ENCODE results near the gene AGBL4.
A peak's percentile ranks its signal among the peaks of the same experiment; 100 is the strongest.

Gene AGBL4

GRCh38 chr1:48704736-48705135 is 1319.0 kb downstream of the AGBL4 start:
- DNase-seq, result no peak

- DNase-seq, result no peak
Measured at GRCh38 chr1:48701445-48701844, 1322.3 kb downstream of the AGBL4 start.

GRCh38 chr1:48697066-48697707 is 1326.6 kb downstream of the AGBL4 start:
- DNase-seq, result peak; percentile 70

GRCh38 chr1:48695161-48695560 is 1328.6 kb downstream of the AGBL4 start:
- DNase-seq, result no peak

DNA sequence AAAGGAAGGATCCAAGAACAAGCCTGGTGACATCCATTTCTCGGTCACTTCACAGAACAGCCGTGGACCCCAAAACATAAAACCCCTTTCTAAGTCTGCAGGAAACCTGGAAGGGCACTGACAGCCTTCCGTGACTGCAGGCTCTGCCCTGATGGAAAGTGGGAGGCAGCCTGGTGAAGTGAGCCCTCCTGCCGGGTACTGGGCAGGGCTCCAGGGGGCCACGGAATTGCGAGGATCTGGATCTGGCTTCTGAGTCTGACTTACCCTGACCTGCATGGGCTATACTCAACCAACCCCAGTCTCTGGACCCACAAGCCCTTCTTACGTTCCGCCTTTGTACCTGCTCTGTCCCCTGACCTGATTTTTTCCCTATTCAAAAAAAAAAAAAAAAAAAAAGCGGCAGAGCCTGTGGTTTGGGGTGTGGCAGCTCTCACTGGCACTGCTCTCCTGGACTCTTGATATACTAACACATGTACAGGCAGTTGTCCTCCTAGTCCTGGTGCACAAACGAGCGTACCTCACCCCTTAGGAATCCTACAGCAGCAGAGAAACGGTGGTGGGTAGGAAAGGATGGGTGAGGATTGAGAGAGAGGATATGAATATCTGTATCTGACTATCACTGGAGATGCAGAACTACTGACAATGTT is 1330.0 kb downstream of the AGBL4 start:
- no peak for DNase-seq

GRCh38 chr1:48693180-48693579 is 1330.6 kb downstream of the AGBL4 start:
- no peak for DNase-seq

DNA sequence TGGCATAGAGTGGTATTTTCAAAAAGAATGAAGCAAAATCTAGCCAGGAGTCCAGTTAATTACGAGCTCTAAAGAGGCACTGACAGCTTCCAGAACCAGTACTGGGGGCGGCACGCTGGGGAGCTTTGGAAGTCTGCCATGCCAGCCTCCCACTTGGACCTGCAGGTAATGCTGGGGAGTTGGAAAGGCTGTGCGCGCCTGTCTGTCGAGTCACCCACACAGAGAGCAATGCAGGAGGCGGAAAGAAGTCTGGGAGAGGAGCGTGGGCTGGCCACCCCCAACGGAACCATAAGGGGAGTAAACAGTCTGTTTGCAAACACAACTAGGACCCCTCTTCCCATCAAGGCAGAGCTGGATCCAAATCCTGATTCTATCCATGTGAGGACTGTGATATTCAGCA is 1331.5 kb downstream of the AGBL4 start:
- DNase-seq, result no peak

DNA sequence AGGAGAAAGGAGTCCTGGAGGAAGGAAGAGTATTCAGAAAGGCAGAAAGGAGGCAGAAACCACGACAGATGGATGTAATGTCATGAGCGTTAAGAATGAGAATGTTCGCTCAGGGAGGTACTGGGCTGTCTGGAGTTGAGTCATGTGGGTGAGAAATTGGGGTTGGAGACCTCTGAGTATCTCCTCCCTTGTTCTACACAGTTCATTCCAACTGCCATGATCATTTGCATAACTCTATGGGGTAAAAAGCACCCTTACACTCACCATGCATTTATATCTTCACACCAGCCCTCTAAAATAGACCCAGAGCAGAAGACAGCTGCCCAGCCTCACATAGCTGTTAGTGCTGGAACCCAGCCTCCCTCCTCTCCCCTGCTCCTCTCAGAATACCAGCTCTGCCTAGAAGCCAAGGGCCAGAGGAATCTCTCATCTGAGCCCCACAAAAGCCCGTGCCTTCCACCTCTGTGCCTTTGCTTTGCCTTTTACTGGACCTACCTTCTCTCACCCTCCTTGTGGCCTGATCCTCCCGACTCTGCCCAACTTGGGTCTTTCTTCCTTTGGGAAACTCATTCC is 1332.2 kb downstream of the AGBL4 start:
- no peak for DNase-seq

DNA sequence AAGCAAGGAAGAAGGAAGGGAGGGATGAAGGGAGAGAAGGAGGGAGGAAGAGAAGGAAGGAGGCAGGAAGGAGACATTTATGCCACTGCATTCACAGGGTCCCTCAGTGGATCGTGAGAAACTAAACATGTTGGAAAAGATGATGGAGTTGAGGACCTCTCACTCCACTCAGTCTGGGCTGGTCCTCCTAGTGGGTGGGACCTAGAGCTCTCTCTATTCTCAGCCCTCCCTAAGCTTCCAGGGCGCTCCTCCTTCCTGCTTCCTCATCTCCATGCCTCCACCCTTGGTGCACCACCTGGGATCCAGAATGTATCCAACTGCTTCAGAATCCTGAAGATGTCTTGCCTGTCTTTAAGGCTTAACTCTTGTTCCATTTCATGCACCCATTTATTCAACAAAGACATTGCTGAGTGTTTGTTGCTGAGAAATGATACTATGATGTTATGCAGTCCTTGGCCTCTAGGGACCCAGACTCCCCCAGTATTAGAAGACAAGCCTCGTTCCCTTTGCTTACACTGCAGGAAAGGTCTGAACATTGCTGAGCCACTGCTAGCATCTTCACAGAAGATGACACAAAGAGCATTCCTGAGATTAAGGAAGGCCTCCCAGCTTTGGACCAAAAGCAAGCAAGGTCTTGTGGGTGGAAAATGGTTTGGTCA is 1335.5 kb downstream of the AGBL4 start:
- no peak for DNase-seq

DNA sequence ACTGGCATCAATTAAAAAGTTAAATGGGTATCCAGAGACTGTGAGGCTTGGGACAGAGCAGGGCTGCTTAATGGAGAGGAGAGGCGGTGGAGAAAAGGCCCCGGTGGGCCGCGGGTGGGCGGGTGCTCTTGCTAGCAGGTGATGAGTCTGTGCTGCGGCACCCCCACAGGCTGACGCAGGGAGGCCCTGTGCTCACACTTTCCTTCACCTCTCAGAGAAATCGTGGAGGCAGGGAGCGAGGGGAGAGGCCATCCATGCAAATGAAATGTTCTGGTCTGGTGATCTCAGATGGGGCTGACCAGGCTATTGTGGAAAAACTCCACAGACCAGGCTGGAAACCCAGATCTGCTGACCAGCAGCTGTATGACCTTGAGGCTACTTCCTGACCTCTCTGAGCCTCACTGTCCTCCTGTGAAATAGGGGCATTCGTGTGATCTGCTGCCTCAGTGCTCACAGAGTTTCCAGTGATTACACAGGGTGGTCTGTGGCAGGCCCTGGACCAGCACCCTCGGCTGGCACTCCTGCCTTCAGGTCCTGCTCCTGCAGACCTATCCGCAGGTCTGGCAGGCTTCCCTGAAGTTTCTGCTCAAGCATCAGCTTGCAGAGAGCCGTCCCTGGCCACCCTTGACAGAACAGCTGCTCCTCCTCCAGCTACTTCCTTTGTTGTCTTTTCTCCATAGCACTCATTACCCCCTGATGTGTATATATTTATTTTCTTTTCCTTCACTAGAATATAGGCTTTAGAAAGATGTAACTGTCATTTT is 1336.3 kb downstream of the AGBL4 start:
- no peak for DNase-seq

- no peak for DNase-seq
Measured at GRCh38 chr1:48686159-48686558, 1337.6 kb downstream of the AGBL4 start.

GRCh38 chr1:48684381-48684780 is 1339.4 kb downstream of the AGBL4 start:
- DNase-seq, result no peak

DNA sequence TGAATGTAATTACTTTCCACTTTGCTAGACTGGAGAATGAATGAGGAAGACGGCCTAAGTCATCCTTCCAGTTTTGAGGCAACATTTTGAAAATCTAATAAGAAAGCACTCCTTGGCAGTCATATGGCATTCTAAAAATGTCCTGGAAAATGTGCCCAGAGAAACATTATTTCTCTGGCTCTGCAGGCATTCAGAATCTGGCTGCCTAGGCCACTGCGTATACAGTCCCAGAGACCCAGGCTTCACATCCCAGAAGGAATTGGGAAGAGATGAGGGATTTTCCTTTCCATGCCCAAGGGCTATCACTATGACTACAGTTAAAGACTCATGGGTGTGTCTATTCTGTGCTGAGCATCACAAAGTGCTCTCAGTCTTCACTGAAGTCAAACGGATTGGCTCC is 1339.9 kb downstream of the AGBL4 start:
- DNase-seq, result no peak

GRCh38 chr1:48681476-48682305 is 1342.1 kb downstream of the AGBL4 start:
- no peak for DNase-seq

- no peak for DNase-seq
Measured at GRCh38 chr1:48680411-48681035, 1343.2 kb downstream of the AGBL4 start.

DNA sequence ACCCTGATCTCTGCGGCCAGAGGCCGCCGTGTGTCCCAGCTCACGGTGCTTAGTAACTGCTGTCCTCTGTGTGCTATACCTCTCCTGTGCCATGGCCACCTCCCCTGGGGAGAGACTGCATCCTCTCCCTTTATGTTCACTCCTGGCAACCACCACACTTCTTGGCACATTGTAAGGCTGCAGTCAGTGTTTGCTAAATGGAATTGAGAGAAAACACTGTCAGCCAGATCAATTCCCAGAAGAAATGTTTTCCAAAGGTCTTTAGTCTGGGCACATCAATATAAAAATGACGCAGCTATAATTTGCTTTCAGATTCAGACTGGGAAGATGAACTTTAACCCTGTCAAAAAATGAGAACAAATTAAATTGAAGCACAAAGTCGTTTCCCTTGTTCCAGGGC is 1343.9 kb downstream of the AGBL4 start:
- DNase-seq, result no peak

DNA sequence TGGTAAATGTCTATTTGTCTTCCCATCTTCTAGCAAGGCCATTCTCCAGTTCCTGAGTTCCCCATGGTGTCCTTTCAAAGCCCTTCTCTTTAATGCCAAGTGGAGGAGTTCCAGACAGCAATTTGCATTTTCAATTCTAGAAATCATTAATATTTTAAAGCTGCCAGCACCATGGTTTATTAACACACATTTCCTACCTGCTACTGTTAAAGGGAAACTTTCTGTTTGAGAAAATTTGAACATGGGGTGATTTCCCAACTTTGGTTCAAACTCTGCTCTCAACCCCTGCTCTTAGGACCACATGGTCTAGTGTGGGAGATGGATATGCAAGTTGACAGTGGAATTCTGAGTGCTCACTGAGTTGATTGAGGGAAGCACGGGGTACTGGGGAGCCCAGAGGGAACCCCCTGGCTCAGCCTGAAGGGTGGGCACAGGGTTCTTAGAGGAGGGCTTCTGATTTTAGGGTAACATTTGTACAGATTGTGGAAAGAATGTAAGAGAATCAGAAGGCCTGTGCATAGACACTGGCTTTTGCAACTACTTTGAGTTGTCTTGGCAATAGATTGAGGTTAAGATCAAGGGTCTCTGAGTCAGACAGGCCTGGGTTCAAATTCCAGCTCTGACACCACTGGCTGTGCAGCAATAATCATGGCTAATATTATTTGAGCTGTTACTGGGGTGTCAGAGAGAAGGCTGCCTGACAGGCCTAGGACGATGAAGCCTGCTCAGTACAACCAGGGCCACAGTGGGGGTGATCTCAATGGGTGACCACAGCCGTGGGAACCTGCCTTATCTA is 1344.8 kb downstream of the AGBL4 start:
- DNase-seq, result no peak

- DNase-seq, result peak; percentile 73
Measured at GRCh38 chr1:48677306-48678287, 1346.2 kb downstream of the AGBL4 start.

DNA sequence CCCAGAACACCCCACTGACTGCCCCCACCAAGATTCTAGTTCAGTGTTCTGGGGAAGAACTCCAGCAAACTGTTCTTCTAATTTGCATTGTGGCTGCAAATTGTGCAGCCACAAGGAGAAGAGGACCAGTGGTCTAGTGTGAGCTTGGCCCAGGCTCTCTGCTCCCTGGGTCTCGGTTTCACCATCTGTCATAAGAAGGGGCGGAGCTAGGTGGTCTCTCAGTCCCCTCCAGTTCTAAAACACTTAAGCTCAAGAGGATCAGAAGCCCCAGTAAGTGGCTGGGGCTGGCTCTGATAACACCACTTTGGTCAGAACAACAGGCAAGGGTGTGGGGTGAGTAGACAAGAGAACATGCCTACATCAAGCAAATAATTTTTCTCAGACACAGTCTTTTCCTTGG is 1346.9 kb downstream of the AGBL4 start:
- DNase-seq, result no peak

DNA sequence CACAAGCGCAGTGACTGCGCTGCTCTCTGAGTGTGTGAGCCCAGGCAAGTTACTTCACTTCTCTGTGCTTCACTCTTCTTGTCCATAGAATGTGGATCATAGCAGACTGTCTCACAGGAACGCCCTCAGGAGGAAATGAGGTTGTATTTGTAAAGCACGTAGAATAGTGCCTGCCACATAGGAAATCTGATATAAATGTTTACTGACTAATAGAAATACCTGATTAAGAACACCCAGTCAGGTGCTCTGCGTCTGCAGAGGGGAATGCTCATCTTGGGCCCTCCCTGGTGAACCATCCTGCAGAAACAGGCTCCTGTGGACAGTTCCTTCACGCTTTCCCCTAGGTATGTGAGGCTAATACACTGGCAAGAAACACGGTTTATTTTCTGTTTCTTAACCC is 1347.4 kb downstream of the AGBL4 start:
- no peak for DNase-seq
